Choroid plexus epithelial cell (primary cell): Measurements from ENCODE around the gene KRTAP22-2.

ENCODE experiments used
- DNase-seq: peaks from one replicate; pipeline ENCODE4 v3.0.0-alpha.2; 2010; ENCODE audit warnings: low read depth
- H3K4me3 ChIP-seq: 2 replicates; pipeline ENCODE4 v1.5.1; 2011; ENCODE audit warnings: low read depth, mild to moderate bottlenecking, control low read depth, low read length, moderate library complexity
- CTCF ChIP-seq: conservative IDR thresholded peaks from 2 replicates; pipeline ENCODE4 v1.5.1; 2011; ENCODE audit warnings: low read depth, mild to moderate bottlenecking, control low read depth, inconsistent platforms, low read length, moderate library complexity

The KRTAP22-2 gene

GRCh38 chr21:30567617-30568016 is 22.6 kb downstream of the KRTAP22-2 start:
- no peak overlapping the region for H3K4me3 ChIP-seq
- TF ChIP-seq CTCF: no peak
- DNase-seq: no peak

GRCh38 chr21:30563630-30564029 is 26.6 kb downstream of the KRTAP22-2 start:
- no peak for TF ChIP-seq CTCF
- DNase-seq: no peak
- no peak overlapping the region for H3K4me3 ChIP-seq

- TF ChIP-seq CTCF: no peak
- no peak for DNase-seq
- no peak overlapping the region for H3K4me3 ChIP-seq
Observed at GRCh38 chr21:30563072-30563471, 27.1 kb downstream of the KRTAP22-2 start.

- no peak for TF ChIP-seq CTCF
Observed at GRCh38 chr21:30561957-30562356, 28.2 kb downstream of the KRTAP22-2 start.

GRCh38 chr21:30561264-30561895 is 28.8 kb downstream of the KRTAP22-2 start, which contains the start of gene KRTAP19-7:
Gene KRTAP19-7, minus strand, starts transcription at chr21:30561314. Its CDS starts 25 bp downstream, at chr21:30561289.
- no peak within 1 kb of the TSS for H3K4me3 ChIP-seq
- DNase-seq: no peak
- no peak for TF ChIP-seq CTCF

More at GRCh38 chr21:30561957-30562356, 28.2 kb downstream of the KRTAP22-2 start:
- no peak for DNase-seq
- H3K4me3 ChIP-seq: no peak overlapping the region

- no peak overlapping the region for H3K4me3 ChIP-seq
- TF ChIP-seq CTCF: no peak
Observed at GRCh38 chr21:30555095-30555494, 35.1 kb downstream of the KRTAP22-2 start.

GRCh38 chr21:30552782-30553181 is 37.4 kb downstream of the KRTAP22-2 start:
- TF ChIP-seq CTCF: no peak
- H3K4me3 ChIP-seq: no peak overlapping the region
- no peak for DNase-seq

More at GRCh38 chr21:30555095-30555494, 35.1 kb downstream of the KRTAP22-2 start:
- DNase-seq: no peak
